Right atrium auricular region (tissue), 2 donors: ENCODE measurements around the gene RABEP2. TPM values are rescaled to one million over a fixed set of nuclear protein-coding genes. Genes with fewer than 3 reads are reported as not detected.
A peak's percentile ranks its signal among the peaks of the same experiment; 100 is the strongest.

Experiments
- DNase-seq: peaks from one replicate; pipeline ENCODE4 v3.0.0-alpha.2; 2019; ENCODE audit warnings: low spot score
- H3K27ac ChIP-seq, 2 donors: fragments of 200-600 bp; sonication (generic); 1 replicate in 1 of 2; 2 replicates in 1 of 2; pipeline ENCODE4 v1.5.1; 2016 to 2019
- H3K27me3 ChIP-seq, 2 donors: fragments of 200-600 bp; sonication (generic); one replicate each; pipeline versions ENCODE4 v1.5.1 to v1.6.0; 2017 to 2019
- H3K36me3 ChIP-seq: fragments of 200-600 bp; sonication (generic); one replicate; pipeline ENCODE4 v1.5.1; 2016
- H3K4me1 ChIP-seq, 2 donors: fragments of 200-600 bp; sonication (generic); one replicate each; pipeline versions ENCODE4 v1.5.1 to v1.6.0; 2017 to 2019
- H3K4me3 ChIP-seq, 2 donors: fragments of 200-600 bp; sonication (generic); 1 replicate in 1 of 2; 2 replicates in 1 of 2; pipeline ENCODE4 v1.5.1; 2017 to 2019; ENCODE audit warnings: mild to moderate bottlenecking in 1 of 2, moderate library complexity in 1 of 2
- H3K9me3 ChIP-seq, 2 donors: fragments of 200-600 bp; sonication (generic); one replicate each; pipeline ENCODE4 v1.5.1; 2019
- CTCF ChIP-seq, 2 donors: fragments of 200-600 bp; sonication (generic); IDR thresholded peaks; one replicate each; pipeline ENCODE4 v1.5.1; 2019; ENCODE audit warnings: antibody characterized with exemption in 2 of 2
- total RNA-seq, 2 donors: library from RNA; depleted of rRNA; stranded (reverse); fragments of >200 nt; gene quantifications; one replicate each; pipeline ENCODE4 v1.1.0, GENCODE V29; 2016

Gene RABEP2
- total RNA-seq, 2 donors from 2014 or later = 18.2 to 22.5 TPM

GRCh38 chr16:28964072-28964471, 39.0 kb upstream of the RABEP2 start:
- Histone ChIP-seq H3K4me3 (no peak overlapping the region), H3K27ac (no peak overlapping the region), H3K27me3 (no peaks in the 10 kb centered on the region), H3K9me3 (no peaks in the 10 kb centered on the region), H3K4me1 (no peaks in the 10 kb centered on the region), H3K36me3 (peaks cover 47% of the 10 kb centered on the region)
- no peak for TF ChIP-seq CTCF (IDR thresholded peaks at IDR 0.05)
- DNase-seq = no peak

GRCh38 chr16:28958836-28959235, 33.8 kb upstream of the RABEP2 start:
- H3K27me3 ChIP-seq = no peaks in the 10 kb centered on the region
- TF ChIP-seq CTCF (IDR thresholded peaks at IDR 0.05) = no peak
- no peak overlapping the region for H3K27ac ChIP-seq
- H3K9me3 ChIP-seq = no peaks in the 10 kb centered on the region
- no peak for DNase-seq
- H3K4me3 ChIP-seq = no peak overlapping the region
- H3K36me3 ChIP-seq = peaks cover 60% of the 10 kb centered on the region
- H3K4me1 ChIP-seq = no peaks in the 10 kb centered on the region

DNA sequence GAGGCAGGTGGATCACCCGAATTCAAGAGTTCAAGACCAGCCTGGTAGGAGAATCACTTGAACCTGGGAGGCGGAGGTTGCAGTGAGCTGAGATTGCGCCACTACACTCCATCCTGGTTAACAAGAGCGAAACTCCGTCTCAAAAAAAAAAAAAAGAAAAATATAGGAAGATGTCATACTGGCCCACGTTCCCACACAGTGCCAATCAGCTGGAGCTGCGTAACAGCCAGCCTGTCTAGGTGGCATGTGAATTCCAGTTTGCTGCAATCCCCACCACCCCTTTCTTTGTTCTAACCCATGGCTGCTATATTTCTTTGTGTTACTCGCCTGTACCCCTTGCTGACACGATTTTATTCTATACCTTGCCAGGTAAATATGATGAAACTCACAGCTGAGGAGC, 33.2 kb upstream of the RABEP2 start:
- Histone ChIP-seq H3K9me3 (no peaks in the 10 kb centered on the region), H3K4me3 (no peak overlapping the region), H3K4me1 (no peaks in the 10 kb centered on the region), H3K36me3 (peaks cover 55% of the 10 kb centered on the region), H3K27me3 (no peaks in the 10 kb centered on the region), H3K27ac (no peak overlapping the region)
- DNase-seq = no peak
- no peak for TF ChIP-seq CTCF (IDR thresholded peaks at IDR 0.05)

DNA sequence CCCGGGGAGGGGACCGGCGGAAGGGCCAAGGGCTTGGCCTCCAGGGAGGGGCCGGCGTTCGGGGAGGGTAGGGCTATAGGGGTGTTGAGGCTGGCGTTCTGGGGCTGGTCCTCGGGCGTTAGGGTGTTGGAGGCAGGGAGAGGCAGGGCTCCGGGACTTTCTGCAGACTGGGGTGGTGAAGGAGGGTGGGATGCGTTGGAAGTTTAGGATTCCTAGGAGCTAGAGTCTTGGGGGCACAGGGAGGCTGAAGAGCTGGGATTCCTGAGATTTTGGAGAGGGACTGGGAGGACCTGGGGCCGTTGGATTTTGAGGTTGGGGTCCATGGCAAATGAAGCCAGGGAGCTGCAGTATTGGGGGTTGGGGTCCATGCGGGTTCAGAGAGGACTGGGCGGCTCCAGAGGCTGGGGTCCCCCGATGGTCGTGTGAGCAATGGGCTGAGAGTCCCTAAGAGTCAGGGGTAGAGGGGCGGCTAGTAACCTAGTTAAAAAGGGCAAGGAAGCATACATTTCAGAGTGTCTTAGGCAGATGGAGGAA, 26.4 kb upstream of the RABEP2 start:
- DNase-seq = no peak

DNA sequence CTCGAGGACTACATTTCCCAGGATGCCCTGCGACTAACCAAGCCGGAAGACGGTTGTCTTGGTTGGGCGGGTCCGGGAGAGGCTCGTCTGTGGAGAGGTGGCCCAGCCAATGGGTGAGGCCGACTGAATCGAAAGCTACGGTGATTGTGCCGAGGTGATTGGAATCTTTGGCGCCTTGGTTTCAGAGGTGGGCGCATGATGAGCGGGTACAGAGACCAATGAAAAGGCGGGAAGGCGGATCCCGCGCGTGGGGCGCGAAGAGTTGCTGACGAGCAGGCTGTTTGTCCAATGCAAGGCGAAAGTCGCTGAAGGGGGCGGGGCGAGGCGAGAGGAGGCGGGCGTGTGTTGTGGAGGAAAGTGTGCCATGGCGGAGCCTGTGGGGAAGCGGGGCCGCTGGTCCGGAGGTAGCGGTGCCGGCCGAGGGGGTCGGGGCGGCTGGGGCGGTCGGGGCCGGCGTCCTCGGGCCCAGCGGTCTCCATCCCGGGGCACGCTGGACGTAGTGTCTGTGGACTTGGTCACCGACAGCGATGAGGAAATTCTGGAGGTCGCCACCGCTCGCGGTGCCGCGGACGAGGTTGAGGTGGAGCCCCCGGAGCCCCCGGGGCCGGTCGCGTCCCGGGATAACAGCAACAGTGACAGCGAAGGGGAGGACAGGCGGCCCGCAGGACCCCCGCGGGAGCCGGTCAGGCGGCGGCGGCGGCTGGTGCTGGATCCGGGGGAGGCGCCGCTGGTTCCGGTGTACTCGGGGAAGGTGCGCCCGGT, 25.8 kb upstream of the RABEP2 start, which contains the start of gene NFATC2IP:
NFATC2IP (plus strand) TSS at position 290 of the 762 bp plus-strand sequence; CDS start at position 365, 75 bp downstream.
- peaks cover 21% of the 10 kb centered on the region for H3K36me3 ChIP-seq
- H3K4me1 ChIP-seq = peaks cover 0 to 12% of the 10 kb centered on the region in 2 donors
- H3K27me3 ChIP-seq = no peaks in the 10 kb centered on the region
- no peaks in the 10 kb centered on the region for H3K9me3 ChIP-seq
- H3K4me3 ChIP-seq = peak within 1 kb of the TSS; percentile 93 to 97
- DNase-seq = peak; percentile 100
- no peak for TF ChIP-seq CTCF (IDR thresholded peaks at IDR 0.05)
- peak within 1 kb of the TSS; percentile 83 to 87 for H3K27ac ChIP-seq

More for the DNA sequence above, 26.4 kb upstream of the RABEP2 start:
- no peak for TF ChIP-seq CTCF (IDR thresholded peaks at IDR 0.05)
- Histone ChIP-seq H3K36me3 (peaks cover 24% of the 10 kb centered on the region), H3K4me1 (peaks cover 0 to 12% of the 10 kb centered on the region in 2 donors), H3K9me3 (no peaks in the 10 kb centered on the region), H3K27me3 (no peaks in the 10 kb centered on the region), H3K4me3 (peak overlapping the region; percentile 93 to 97), H3K27ac (peak overlapping the region; percentile 83 to 87)
